NOMO-1 (cell line): ENCODE data around the gene LRRC71.

ENCODE experiments used
- DNase-seq, 2 experiments: peaks; one replicate each; lab custom pipeline; 2025; ENCODE audit not compliant: unreplicated experiment in 2 of 2; lab: John Stamatoyannopoulos, UW

LRRC71 gene

GRCh38 chr1:156892190-156893047 is 28.0 kb upstream of the LRRC71 start:
- DNase-seq = peak; percentile 81 to 83

- DNase-seq = no peak
Measured at GRCh38 chr1:156893048-156893953, 27.1 kb upstream of the LRRC71 start, which contains the start of gene PEAR1. Gene PEAR1 (plus strand): TSS chr1:156893718. CDS start chr1:156903927, 10,209 bp downstream.

- no peak for DNase-seq
Measured at GRCh38 chr1:156894001-156894400, 26.4 kb upstream of the LRRC71 start.

GRCh38 chr1:156894711-156895454 is 25.5 kb upstream of the LRRC71 start:
- DNase-seq = no peak

GRCh38 chr1:156895455-156895812 is 25.0 kb upstream of the LRRC71 start:
- DNase-seq = no peak

GRCh38 chr1:156895927-156896326 is 24.5 kb upstream of the LRRC71 start:
- DNase-seq = no peak

- DNase-seq = no peak
Measured at GRCh38 chr1:156896490-156897033, 23.9 kb upstream of the LRRC71 start.

- no peak for DNase-seq
Measured at GRCh38 chr1:156897078-156897825, 23.2 kb upstream of the LRRC71 start.

- peak; percentile 18 to 51 for DNase-seq
Measured at GRCh38 chr1:156898161-156898566, 22.3 kb upstream of the LRRC71 start.

- no peak for DNase-seq
Measured at GRCh38 chr1:156898971-156899664, 21.3 kb upstream of the LRRC71 start.

GRCh38 chr1:156899956-156900718 is 20.3 kb upstream of the LRRC71 start:
- no peak for DNase-seq

- DNase-seq = no peak
Measured at GRCh38 chr1:156900896-156901589, 19.4 kb upstream of the LRRC71 start.

GRCh38 chr1:156901590-156901900 is 18.9 kb upstream of the LRRC71 start:
- DNase-seq = no peak

- no peak for DNase-seq
Measured at GRCh38 chr1:156901966-156902915, 18.2 kb upstream of the LRRC71 start.

- no peak for DNase-seq
Measured at GRCh38 chr1:156903328-156904091, 16.9 kb upstream of the LRRC71 start.

GRCh38 chr1:156904187-156904959 is 16.1 kb upstream of the LRRC71 start:
- no peak for DNase-seq
